ENCODE measurements around the gene SEMA4C.

SEMA4C gene

DNA sequence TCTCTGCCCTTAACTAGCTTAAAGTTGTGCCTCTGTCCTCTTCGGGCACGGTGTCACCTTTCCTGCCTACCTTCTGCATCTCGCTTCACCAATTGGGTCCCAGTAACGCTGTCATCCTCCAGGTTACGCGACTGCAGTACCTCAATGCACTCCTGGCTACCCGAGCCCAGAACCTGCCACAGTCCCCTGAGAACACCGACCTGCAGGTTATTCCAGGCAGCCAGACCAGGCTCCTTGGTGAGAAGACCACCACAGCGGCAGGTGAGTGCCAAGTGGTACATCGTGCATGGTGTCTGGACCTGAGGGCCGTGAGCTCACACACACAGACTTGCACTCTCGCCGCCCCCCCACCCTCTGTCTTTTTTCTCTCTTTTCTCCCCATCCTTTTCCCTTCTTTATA is 41.0 kb downstream of the SEMA4C start:
- in situ Hi-C loops (cut with HindIII; ENCODE audit: low pct_ligation_motif_present, low sequenced_read_pairs), result no loop called here

DNA sequence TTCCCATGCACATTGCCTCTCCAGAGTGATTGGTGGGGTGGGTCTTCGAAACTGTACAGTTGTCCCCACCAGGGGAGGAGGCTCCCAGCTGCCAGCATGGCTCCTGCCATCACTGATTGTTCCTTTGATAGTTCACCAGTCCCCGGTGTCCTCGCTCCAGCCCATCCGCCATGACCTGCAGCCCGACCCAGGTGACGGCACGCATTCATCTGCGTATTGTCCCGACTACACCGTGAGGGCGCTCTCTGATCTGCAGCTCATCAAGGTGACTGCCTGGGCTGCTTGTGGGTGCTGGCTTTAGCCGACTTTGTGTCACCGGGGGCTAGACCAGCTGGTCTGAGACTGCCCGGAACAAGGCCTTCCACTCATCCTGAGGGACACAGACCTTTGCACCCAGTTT is 41.4 kb downstream of the SEMA4C start:
- no peaks in the 10 kb centered on the region for H3K27me3 ChIP-seq (replicated peaks)
- no peaks in the 10 kb centered on the region for H3K36me3 ChIP-seq (replicated peaks)
- H3K27ac ChIP-seq, result no peak overlapping the region
- in situ Hi-C loops (cut with HindIII; ENCODE audit: low pct_ligation_motif_present, low sequenced_read_pairs), result no loop called here
- DNase-seq, result no peak
- no peak overlapping the region for H3K4me3 ChIP-seq (ENCODE audit: low read depth, low read length)
- TF ChIP-seq, protein P1, sequence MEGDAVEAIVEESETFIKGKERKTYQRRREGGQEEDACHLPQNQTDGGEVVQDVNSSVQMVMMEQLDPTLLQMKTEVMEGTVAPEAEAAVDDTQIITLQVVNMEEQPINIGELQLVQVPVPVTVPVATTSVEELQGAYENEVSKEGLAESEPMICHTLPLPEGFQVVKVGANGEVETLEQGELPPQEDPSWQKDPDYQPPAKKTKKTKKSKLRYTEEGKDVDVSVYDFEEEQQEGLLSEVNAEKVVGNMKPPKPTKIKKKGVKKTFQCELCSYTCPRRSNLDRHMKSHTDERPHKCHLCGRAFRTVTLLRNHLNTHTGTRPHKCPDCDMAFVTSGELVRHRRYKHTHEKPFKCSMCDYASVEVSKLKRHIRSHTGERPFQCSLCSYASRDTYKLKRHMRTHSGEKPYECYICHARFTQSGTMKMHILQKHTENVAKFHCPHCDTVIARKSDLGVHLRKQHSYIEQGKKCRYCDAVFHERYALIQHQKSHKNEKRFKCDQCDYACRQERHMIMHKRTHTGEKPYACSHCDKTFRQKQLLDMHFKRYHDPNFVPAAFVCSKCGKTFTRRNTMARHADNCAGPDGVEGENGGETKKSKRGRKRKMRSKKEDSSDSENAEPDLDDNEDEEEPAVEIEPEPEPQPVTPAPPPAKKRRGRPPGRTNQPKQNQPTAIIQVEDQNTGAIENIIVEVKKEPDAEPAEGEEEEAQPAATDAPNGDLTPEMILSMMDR (IDR thresholded peaks at IDR 0.05; ENCODE audit: low read depth, low read length, missing control alignments), result no peak

More for the DNA sequence above, 41.0 kb downstream of the SEMA4C start:
- Histone ChIP-seq H3K36me3 (replicated peaks) (no peaks in the 10 kb centered on the region), H3K4me3 (ENCODE audit: low read depth, low read length) (no peak overlapping the region), H3K27me3 (replicated peaks) (no peaks in the 10 kb centered on the region), H3K27ac (no peak overlapping the region)
- TF ChIP-seq, protein P1 (IDR thresholded peaks at IDR 0.05; ENCODE audit: low read depth, low read length, missing control alignments), result no peak
- no peak for DNase-seq

DNA sequence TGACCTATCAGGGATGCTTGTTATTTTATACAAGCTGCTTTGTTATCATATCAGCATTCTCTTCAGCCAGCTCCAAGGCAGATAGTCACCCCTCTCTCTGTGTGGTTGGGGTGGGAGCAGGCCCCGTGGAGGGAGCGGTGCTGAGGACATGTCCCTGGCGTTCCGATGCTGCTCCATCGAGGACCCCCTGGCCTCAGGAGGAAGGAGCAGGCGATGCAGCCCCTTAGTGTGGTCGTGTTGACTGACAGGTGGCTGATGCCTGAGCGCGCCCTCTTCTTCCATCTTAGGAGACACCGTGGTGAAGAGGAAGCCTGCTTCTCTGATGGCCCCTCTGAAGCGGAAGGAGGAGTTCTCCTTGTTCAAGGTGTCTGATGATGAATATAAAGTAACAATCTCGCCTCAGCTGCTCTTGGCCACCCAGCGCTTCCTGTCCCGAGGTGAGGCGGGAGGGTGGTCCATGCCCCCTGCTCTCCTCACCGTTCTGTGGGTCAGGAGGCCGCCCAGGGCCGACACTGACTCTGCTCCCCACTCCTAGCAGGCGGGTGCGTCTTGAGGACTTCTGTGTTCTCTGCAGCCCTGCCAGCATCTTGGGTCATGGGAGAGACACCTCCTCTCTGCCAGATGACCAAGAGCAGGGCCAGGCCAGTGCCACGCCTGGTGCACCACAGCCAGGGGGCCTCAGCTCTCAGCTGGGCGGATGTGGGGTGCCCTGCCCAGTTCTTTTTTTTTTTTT is 43.2 kb downstream of the SEMA4C start:
- TF ChIP-seq, protein P1 (IDR thresholded peaks at IDR 0.05; ENCODE audit: low read depth, low read length, missing control alignments), result no peak
- Histone ChIP-seq H3K4me3 (ENCODE audit: low read depth, low read length) (no peak overlapping the region), H3K36me3 (replicated peaks) (no peaks in the 10 kb centered on the region), H3K27ac (no peak overlapping the region), H3K27me3 (replicated peaks) (no peaks in the 10 kb centered on the region)
- in situ Hi-C loops (cut with HindIII; ENCODE audit: low pct_ligation_motif_present, low sequenced_read_pairs), result no loop called here
- DNase-seq, result no peak

DNA sequence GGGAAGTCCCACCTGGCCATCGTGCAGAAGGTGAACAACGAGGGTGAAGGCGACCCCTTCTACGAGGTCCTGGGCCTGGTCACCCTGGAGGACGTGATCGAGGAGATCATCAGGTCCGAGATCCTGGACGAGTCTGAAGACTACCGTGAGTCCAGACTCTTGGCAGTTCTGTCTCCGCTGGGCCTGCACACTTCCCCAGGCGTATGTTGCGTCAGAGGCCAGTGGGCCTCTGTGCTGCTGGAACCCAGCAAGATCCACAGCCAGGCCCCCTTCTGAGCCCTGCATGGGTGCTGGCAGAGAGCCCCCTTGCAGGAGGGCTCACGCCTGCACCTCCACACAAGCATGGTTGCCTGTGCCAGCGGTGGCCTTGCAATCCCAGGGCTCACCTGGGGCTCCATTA is 44.8 kb downstream of the SEMA4C start:
- in situ Hi-C loops (cut with HindIII; ENCODE audit: low pct_ligation_motif_present, low sequenced_read_pairs), result no loop called here
- H3K4me3 ChIP-seq (ENCODE audit: low read depth, low read length), result no peak overlapping the region
- no peak for DNase-seq
- no peak overlapping the region for H3K27ac ChIP-seq
- H3K36me3 ChIP-seq (replicated peaks), result no peaks in the 10 kb centered on the region
- no peaks in the 10 kb centered on the region for H3K27me3 ChIP-seq (replicated peaks)
- TF ChIP-seq, protein P1 (IDR thresholded peaks at IDR 0.05; ENCODE audit: low read depth, low read length, missing control alignments), result no peak

DNA sequence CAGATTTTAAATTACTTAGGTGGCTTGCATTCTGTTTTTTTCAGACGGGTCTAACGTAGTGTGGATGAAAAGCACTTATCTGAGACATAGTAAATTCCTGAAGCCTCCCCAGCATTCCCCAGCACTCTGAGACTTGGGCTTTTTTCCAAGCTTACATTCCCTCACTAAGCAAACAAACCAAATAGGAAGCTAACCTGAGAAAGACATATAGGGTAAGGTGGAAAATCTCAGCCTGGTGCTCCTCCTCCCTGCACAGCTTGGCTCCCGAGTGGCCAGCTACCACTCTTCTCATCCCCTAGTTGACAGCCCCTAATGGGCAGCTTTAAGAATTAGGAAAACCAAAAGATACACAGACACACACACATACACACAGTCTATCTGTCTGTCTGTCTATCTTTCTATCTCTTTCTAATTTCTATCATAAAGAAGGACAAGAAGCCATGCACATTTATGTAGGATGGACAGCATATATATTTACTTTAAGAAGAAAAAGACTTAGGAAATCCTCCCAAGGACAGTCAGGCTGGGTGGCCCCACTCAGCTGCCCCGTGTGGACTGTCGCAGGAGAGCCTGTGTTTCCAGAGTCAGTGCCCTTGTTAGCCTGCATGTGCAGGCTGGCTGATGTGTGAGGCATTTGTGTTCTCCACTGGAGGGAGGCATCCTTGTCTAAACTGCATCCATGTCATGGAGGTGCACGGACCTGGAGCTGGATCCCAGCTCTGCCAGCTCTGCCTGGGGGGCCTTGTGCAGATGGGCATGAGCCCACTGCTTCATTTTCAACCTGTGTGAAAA is 45.6 kb downstream of the SEMA4C start:
- TF ChIP-seq, protein P1 (IDR thresholded peaks at IDR 0.05; ENCODE audit: low read depth, low read length, missing control alignments), result no peak
- DNase-seq, result peak; percentile 25
- no peak overlapping the region for H3K4me3 ChIP-seq (ENCODE audit: low read depth, low read length)
- no peak overlapping the region for H3K27ac ChIP-seq
- in situ Hi-C loops (cut with HindIII; ENCODE audit: low pct_ligation_motif_present, low sequenced_read_pairs), result no loop called here
- no peaks in the 10 kb centered on the region for H3K27me3 ChIP-seq (replicated peaks)
- H3K36me3 ChIP-seq (replicated peaks), result no peaks in the 10 kb centered on the region
